ENCODE results near the gene ZMIZ2.
"Not testable (repeated sequence)": the region's sequence is repeated elsewhere in the genome, so short reads cannot be mapped to it uniquely, and the experiment has no call there.

DNA sequence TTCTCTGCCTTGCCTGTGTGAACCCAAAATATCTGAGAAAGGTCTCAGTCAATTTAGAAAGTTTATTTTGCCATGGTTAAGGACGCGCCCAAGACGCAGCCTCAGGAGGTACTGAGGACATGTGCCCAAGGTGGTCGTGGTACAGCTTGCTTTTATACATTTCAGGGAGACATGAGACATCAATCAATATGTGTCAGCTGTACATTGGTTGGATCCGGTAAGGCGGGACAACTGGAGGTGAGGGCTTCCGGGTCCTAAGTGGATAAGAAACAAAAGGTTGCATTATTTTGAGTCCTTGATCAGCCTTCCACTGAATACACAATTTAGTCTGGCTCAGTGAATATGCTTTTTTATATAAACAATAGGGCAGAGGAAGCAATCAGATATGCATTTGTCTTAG, 22.4 kb upstream of the ZMIZ2 start:
- TF ChIP-seq, protein P1, sequence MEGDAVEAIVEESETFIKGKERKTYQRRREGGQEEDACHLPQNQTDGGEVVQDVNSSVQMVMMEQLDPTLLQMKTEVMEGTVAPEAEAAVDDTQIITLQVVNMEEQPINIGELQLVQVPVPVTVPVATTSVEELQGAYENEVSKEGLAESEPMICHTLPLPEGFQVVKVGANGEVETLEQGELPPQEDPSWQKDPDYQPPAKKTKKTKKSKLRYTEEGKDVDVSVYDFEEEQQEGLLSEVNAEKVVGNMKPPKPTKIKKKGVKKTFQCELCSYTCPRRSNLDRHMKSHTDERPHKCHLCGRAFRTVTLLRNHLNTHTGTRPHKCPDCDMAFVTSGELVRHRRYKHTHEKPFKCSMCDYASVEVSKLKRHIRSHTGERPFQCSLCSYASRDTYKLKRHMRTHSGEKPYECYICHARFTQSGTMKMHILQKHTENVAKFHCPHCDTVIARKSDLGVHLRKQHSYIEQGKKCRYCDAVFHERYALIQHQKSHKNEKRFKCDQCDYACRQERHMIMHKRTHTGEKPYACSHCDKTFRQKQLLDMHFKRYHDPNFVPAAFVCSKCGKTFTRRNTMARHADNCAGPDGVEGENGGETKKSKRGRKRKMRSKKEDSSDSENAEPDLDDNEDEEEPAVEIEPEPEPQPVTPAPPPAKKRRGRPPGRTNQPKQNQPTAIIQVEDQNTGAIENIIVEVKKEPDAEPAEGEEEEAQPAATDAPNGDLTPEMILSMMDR (IDR thresholded peaks at IDR 0.05): not testable (repeated sequence)
- TF ChIP-seq POLR2AphosphoS5 (IDR thresholded peaks at IDR 0.05); POLR2A (IDR thresholded peaks at IDR 0.05; ENCODE audit: low read depth); EP300 (IDR thresholded peaks at IDR 0.05): not testable (repeated sequence)

Data from esophagus muscularis mucosa (tissue), 4 donors.